DMS114 treated with DMSO at 0.1 percent for 48 hours (cell line): ENCODE measurements around the gene PUS7L.

Experiments used
- DNase-seq: peaks from one replicate; lab custom pipeline; 2025; ENCODE audit not compliant: unreplicated experiment; lab: John Stamatoyannopoulos, UW

Gene PUS7L

GRCh38 chr12:43669373-43669772, 89.2 kb downstream of the PUS7L start:
- DNase-seq, result no peak
